ENCODE data around the gene EGLN2.
"Not testable (repeated sequence)": the region's sequence is repeated elsewhere in the genome, so short reads cannot be mapped to it uniquely, and the experiment has no call there.

The EGLN2 gene

GRCh38 chr19:40842012-40842411 lies 43.0 kb downstream of the EGLN2 start:
- not testable (repeated sequence) for DNase-seq (ENCODE audit: low read depth in 1 of 2, low spot score in 1 of 2)

GRCh38 chr19:40842997-40843652 lies 44.1 kb downstream of the EGLN2 start:
- not testable (repeated sequence) for DNase-seq (ENCODE audit: low read depth in 1 of 2, low spot score in 1 of 2)

GRCh38 chr19:40843653-40844052 lies 44.7 kb downstream of the EGLN2 start:
- DNase-seq (ENCODE audit: low read depth in 1 of 2, low spot score in 1 of 2), result peak; percentile 31 to 54

- DNase-seq (ENCODE audit: low read depth in 1 of 2, low spot score in 1 of 2), result not testable (repeated sequence)
Measured at GRCh38 chr19:40846722-40847121, 47.7 kb downstream of the EGLN2 start.

GRCh38 chr19:40850277-40850676 lies 51.3 kb downstream of the EGLN2 start, which contains the start of gene CYP2A6:
Gene CYP2A6, minus strand, starts transcription at chr19:40850447. Its CDS starts 21 bp downstream, at chr19:40850426.
- not testable (repeated sequence) for DNase-seq (ENCODE audit: low read depth in 1 of 2, low spot score in 1 of 2)

- DNase-seq (ENCODE audit: low read depth in 1 of 2, low spot score in 1 of 2), result not testable (repeated sequence)
Measured at GRCh38 chr19:40852467-40853152, 53.6 kb downstream of the EGLN2 start.

All from stimulated activated CD4-positive, alpha-beta T cell treated with anti-CD3 and anti-CD28 coated beads, Interleukin-15, amount 100 ng/mL, for 1 hour (primary cell).